ENCODE measurements around the gene SLC9A1. TPM values are rescaled to one million over a fixed set of nuclear protein-coding genes. Genes with fewer than 3 reads are reported as not detected.

The SLC9A1 gene
- total RNA-seq, 1 donor, result 6.0 TPM

- TF ChIP-seq CTCF (IDR thresholded peaks at IDR 0.05; ENCODE audit: insufficient read depth, low read depth, low read length), result no peak
- H3K4me3 ChIP-seq (ENCODE audit: low read depth, low read length), result no peak overlapping the region
- DNase-seq (ENCODE audit: low read depth), result no peak
Observed at GRCh38 chr1:27049100-27049499, 105.8 kb downstream of the SLC9A1 start.

Other genes with a start within 250 kb of the SLC9A1 start
- gene NR0B2, start 241.2 kb downstream of the SLC9A1 start, total RNA-seq, result not detected in 2 replicates
- 19.0 and 21.9 TPM in 2 replicates for gene NUDC, start 233.4 kb downstream of the SLC9A1 start, total RNA-seq
- not detected in 2 replicates for gene KDF1, start 194.7 kb downstream of the SLC9A1 start, total RNA-seq
- 13.2 and 27.6 TPM in 2 replicates for gene TRNP1, start 161.4 kb downstream of the SLC9A1 start, total RNA-seq
- 9.7 and 15.5 TPM in 2 replicates for gene TENT5B, start 142.3 kb downstream of the SLC9A1 start, total RNA-seq
- gene WDTC1, start 79.5 kb upstream of the SLC9A1 start, total RNA-seq, result 20.0 and 21.2 TPM in 2 replicates
- gene TMEM222, start 167.0 kb upstream of the SLC9A1 start, total RNA-seq, result 17.3 and 23.5 TPM in 2 replicates
- under 0.01 and 0.32 TPM in 2 replicates for gene SYTL1, start 186.9 kb upstream of the SLC9A1 start, total RNA-seq
- 24.2 and 25.9 TPM in 2 replicates for gene MAP3K6, start 211.8 kb upstream of the SLC9A1 start, total RNA-seq
- gene FCN3, start 219.7 kb upstream of the SLC9A1 start, total RNA-seq, result not detected in 2 replicates
- not detected in 2 replicates for gene CD164L2, start 228.2 kb upstream of the SLC9A1 start, total RNA-seq
- 0.64 and 0.86 TPM in 2 replicates for gene GPR3, start 237.5 kb upstream of the SLC9A1 start, total RNA-seq